HG03108 (cell line): ENCODE measurements around the gene IFIT2.
"Not testable (repeated sequence)": the region's sequence is repeated elsewhere in the genome, so short reads cannot be mapped to it uniquely, and the experiment has no call there.

Experiments
- ATAC-seq: cut with Tn5 transposase; IDR thresholded peaks from one replicate; pipeline ENCODE4 v1.9.1; 2021; ENCODE audit warnings: moderate library complexity; ENCODE audit not compliant: unreplicated experiment

IFIT2 gene

GRCh38 chr10:89306434-89307268, 4.8 kb downstream of the IFIT2 start:
- ATAC-seq = no peak

- no peak for ATAC-seq
Measured at GRCh38 chr10:89307269-89307577, 5.4 kb downstream of the IFIT2 start.

- no peak for ATAC-seq
Measured at GRCh38 chr10:89308266-89308665, 6.4 kb downstream of the IFIT2 start.

- ATAC-seq = no peak
Measured at GRCh38 chr10:89308736-89309135, 6.9 kb downstream of the IFIT2 start.

GRCh38 chr10:89309156-89310055, 7.6 kb downstream of the IFIT2 start:
- ATAC-seq = no peak

- no peak for ATAC-seq
Measured at GRCh38 chr10:89310056-89310893, 8.4 kb downstream of the IFIT2 start.

GRCh38 chr10:89312973-89313372, 11.1 kb downstream of the IFIT2 start:
- no peak for ATAC-seq

GRCh38 chr10:89314676-89315075, 12.8 kb downstream of the IFIT2 start:
- no peak for ATAC-seq

- not testable (repeated sequence) for ATAC-seq
Measured at GRCh38 chr10:89318047-89318446, 16.2 kb downstream of the IFIT2 start.

- ATAC-seq = not testable (repeated sequence)
Measured at GRCh38 chr10:89325081-89325480, 23.2 kb downstream of the IFIT2 start.

GRCh38 chr10:89325856-89326255, 24.0 kb downstream of the IFIT2 start:
- ATAC-seq = not testable (repeated sequence)

GRCh38 chr10:89327803-89328441, 26.1 kb downstream of the IFIT2 start, which contains the start of gene IFIT3:
Gene IFIT3 (plus strand): TSS chr10:89327997. CDS start chr10:89328074, 77 bp downstream.
- no peak for ATAC-seq

- ATAC-seq = no peak
Measured at GRCh38 chr10:89329151-89329550, 27.3 kb downstream of the IFIT2 start.

GRCh38 chr10:89330014-89330413, 28.2 kb downstream of the IFIT2 start:
- ATAC-seq = not testable (repeated sequence)

GRCh38 chr10:89330537-89331212, 28.8 kb downstream of the IFIT2 start:
- ATAC-seq = no peak

- not testable (repeated sequence) for ATAC-seq
Measured at GRCh38 chr10:89331487-89332122, 29.8 kb downstream of the IFIT2 start.

GRCh38 chr10:89332123-89332633, 30.3 kb downstream of the IFIT2 start:
- peak; percentile 30 for ATAC-seq

- ATAC-seq = no peak
Measured at GRCh38 chr10:89335226-89335625, 33.4 kb downstream of the IFIT2 start.

GRCh38 chr10:89336241-89336640, 34.4 kb downstream of the IFIT2 start:
- ATAC-seq = no peak
